Measurements from ENCODE around the gene PHACTR1.

Gene PHACTR1

DNA sequence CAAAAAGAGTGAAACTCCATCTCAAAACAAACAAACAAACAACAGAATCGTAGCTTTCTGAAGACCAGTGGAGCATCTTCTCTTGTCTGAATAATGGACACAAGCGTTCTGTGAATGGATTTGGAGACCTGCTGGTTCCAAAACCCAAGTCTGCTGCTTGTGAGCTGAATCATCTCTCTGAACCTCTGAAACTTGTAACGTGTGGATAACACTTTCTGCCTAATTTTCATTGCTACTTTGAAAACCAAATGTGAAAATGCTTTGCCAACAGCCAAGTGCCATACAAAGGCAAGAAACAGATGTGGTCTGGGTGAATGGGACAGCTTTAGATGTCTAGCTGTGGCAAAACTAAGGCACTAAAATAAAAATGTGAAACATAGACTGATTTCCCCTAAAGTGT lies 44.3 kb downstream of the PHACTR1 start:
- TF ChIP-seq ZBTB7A (IDR thresholded peaks at IDR 0.05; ENCODE audit: low read depth): no peak
- no peak for TF ChIP-seq TCF12 (IDR thresholded peaks at IDR 0.05; ENCODE audit: low read depth)
- no peak for TF ChIP-seq USF1 (IDR thresholded peaks at IDR 0.05)
- no peak for TF ChIP-seq EGR1 (IDR thresholded peaks at IDR 0.05)
- TF ChIP-seq FOXM1 (IDR thresholded peaks at IDR 0.05; ENCODE audit: borderline replicate concordance, low read depth): no peak
- no peak for TF ChIP-seq YY1 (IDR thresholded peaks at IDR 0.05; ENCODE audit: low read depth)
- TF ChIP-seq TAF1 (IDR thresholded peaks at IDR 0.05; ENCODE audit: low read depth): no peak
- no peak for TF ChIP-seq CREB1 (IDR thresholded peaks at IDR 0.05; ENCODE audit: low read depth)

DNA sequence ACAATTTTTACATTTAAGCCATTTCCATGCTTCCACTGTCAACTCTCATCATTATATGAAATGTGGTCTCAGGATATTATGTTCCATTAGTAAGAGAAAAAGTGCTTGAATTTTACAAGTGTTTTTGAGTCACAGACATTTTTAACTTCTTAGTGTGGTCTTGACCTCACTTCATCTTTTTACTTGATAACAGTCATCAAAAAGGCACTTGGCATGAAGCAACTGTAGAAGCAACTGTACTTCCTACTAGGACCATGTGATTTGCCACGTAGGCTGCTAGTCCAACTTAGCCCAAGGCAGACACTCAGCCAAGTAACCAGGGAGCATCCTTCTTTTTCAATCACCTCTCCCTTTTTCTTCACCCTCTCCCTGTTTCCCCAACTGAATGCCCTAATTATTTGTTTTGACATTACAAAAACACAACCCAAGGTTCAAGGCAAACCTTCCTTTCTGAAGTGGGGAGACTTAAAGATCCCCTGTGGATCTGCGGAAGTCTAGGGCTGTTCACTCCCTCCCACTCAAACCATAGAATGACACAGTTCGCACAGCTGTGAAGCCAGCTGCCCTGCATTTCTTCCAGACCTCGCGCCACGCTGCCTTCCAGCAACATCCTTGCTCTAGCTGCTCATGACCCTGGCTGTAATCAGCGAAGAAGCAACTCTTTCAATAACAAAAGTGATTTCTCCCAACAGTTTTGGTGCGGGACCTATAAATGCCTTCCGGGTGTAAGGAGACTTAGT lies 45.0 kb downstream of the PHACTR1 start:
- no peak for TF ChIP-seq YY1 (IDR thresholded peaks at IDR 0.05; ENCODE audit: low read depth)
- no peak for TF ChIP-seq CEBPB (IDR thresholded peaks at IDR 0.05)

DNA sequence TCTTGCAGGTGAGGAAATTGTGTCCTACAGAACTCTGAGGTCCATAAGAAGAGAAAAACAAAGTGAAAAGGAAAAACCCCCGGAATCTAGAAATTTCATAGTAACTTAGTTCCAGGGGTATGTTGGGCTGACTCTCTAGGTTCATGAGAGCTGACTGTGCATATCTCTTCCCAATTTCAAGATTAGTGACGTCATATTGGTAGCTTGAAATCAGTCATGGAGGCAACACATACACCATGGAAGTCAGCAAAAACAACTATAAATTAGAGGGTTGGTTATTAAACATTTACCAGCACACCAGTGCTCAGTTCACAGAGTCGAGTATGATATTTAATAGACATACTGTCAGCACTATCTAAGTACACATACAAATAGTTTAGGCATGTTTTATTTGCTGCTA lies 49.8 kb downstream of the PHACTR1 start:
- no peak for TF ChIP-seq ZBTB7A (IDR thresholded peaks at IDR 0.05; ENCODE audit: low read depth)
- no peak for TF ChIP-seq EP300 (IDR thresholded peaks at IDR 0.05; ENCODE audit: borderline replicate concordance)
- TF ChIP-seq TEAD4 (IDR thresholded peaks at IDR 0.05): no peak
- TF ChIP-seq, protein P1, sequence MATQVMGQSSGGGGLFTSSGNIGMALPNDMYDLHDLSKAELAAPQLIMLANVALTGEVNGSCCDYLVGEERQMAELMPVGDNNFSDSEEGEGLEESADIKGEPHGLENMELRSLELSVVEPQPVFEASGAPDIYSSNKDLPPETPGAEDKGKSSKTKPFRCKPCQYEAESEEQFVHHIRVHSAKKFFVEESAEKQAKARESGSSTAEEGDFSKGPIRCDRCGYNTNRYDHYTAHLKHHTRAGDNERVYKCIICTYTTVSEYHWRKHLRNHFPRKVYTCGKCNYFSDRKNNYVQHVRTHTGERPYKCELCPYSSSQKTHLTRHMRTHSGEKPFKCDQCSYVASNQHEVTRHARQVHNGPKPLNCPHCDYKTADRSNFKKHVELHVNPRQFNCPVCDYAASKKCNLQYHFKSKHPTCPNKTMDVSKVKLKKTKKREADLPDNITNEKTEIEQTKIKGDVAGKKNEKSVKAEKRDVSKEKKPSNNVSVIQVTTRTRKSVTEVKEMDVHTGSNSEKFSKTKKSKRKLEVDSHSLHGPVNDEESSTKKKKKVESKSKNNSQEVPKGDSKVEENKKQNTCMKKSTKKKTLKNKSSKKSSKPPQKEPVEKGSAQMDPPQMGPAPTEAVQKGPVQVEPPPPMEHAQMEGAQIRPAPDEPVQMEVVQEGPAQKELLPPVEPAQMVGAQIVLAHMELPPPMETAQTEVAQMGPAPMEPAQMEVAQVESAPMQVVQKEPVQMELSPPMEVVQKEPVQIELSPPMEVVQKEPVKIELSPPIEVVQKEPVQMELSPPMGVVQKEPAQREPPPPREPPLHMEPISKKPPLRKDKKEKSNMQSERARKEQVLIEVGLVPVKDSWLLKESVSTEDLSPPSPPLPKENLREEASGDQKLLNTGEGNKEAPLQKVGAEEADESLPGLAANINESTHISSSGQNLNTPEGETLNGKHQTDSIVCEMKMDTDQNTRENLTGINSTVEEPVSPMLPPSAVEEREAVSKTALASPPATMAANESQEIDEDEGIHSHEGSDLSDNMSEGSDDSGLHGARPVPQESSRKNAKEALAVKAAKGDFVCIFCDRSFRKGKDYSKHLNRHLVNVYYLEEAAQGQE (IDR thresholded peaks at IDR 0.05; ENCODE audit: low read depth): no peak
- TF ChIP-seq FOXM1 (IDR thresholded peaks at IDR 0.05; ENCODE audit: borderline replicate concordance, low read depth): no peak
- TF ChIP-seq RAD21 (IDR thresholded peaks at IDR 0.05; ENCODE audit: low read depth): no peak
- TF ChIP-seq YY1 (IDR thresholded peaks at IDR 0.05; ENCODE audit: low read depth): no peak
- no peak for TF ChIP-seq USF1 (IDR thresholded peaks at IDR 0.05)
- TF ChIP-seq MAX (IDR thresholded peaks at IDR 0.05): no peak
- TF ChIP-seq NFIC (IDR thresholded peaks at IDR 0.05): no peak
- no peak for TF ChIP-seq EGR1 (IDR thresholded peaks at IDR 0.05)
- no peak for TF ChIP-seq CEBPB (IDR thresholded peaks at IDR 0.05)
- no peak for TF ChIP-seq TCF12 (IDR thresholded peaks at IDR 0.05; ENCODE audit: low read depth)
- no peak for TF ChIP-seq TAF1 (IDR thresholded peaks at IDR 0.05; ENCODE audit: low read depth)
- no peak for TF ChIP-seq CREB1 (IDR thresholded peaks at IDR 0.05; ENCODE audit: low read depth)

DNA sequence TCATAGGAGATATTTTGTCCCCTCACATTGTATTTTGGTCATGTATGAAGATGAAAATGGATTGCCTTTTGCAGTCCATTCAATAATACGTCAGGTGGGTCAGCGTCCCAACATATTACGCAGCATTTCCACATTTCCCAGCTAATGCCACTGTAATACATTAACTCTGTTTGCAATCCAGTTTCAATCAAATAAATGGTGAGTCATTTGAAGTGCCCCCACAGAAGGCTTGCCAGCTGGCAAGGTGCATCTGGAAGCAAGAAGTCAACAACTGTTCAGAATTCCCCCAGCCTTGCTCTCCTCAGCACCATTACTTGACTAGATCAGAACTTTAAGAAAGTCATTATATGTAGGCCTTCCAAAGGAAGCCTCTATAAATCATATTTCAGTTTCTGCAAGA lies 50.4 kb downstream of the PHACTR1 start:
- no peak for TF ChIP-seq CREB1 (IDR thresholded peaks at IDR 0.05; ENCODE audit: low read depth)
- TF ChIP-seq TCF12 (IDR thresholded peaks at IDR 0.05; ENCODE audit: low read depth): no peak
- TF ChIP-seq EGR1 (IDR thresholded peaks at IDR 0.05): no peak
- no peak for TF ChIP-seq USF1 (IDR thresholded peaks at IDR 0.05)
- no peak for TF ChIP-seq FOXM1 (IDR thresholded peaks at IDR 0.05; ENCODE audit: borderline replicate concordance, low read depth)
- TF ChIP-seq MAX (IDR thresholded peaks at IDR 0.05): no peak
- TF ChIP-seq TAF1 (IDR thresholded peaks at IDR 0.05; ENCODE audit: low read depth): no peak
- TF ChIP-seq CEBPB (IDR thresholded peaks at IDR 0.05): no peak
- TF ChIP-seq, protein P1 (IDR thresholded peaks at IDR 0.05; ENCODE audit: low read depth): no peak
- TF ChIP-seq EP300 (IDR thresholded peaks at IDR 0.05; ENCODE audit: borderline replicate concordance): no peak
- TF ChIP-seq NFIC (IDR thresholded peaks at IDR 0.05): no peak
- no peak for TF ChIP-seq TEAD4 (IDR thresholded peaks at IDR 0.05)
- no peak for TF ChIP-seq ZBTB7A (IDR thresholded peaks at IDR 0.05; ENCODE audit: low read depth)

- TF ChIP-seq YY1 (IDR thresholded peaks at IDR 0.05; ENCODE audit: low read depth): no peak
These were observed 53.1 kb downstream of the PHACTR1 start for GRCh38 chr6:12769556-12770256.

Measured in Ishikawa (cell line).